Liver (tissue), 9 donors: Measurements from ENCODE around the gene RWDD3. TPM values are rescaled to one million over a fixed set of nuclear protein-coding genes. Genes with fewer than 3 reads are reported as not detected.

Experiments
- DNase-seq: peaks from one replicate; pipeline ENCODE4 v3.0.0-alpha.2; 2017; ENCODE audit warnings: low spot score
- H3K27ac ChIP-seq, 2 donors: one replicate each; pipeline ENCODE4 v1.7.0; 2013; ENCODE audit warnings: inconsistent platforms in 2 of 2, low read length in 2 of 2, control low read depth in 1 of 2, low read depth in 1 of 2, mild to moderate bottlenecking in 1 of 2
- H3K27me3 ChIP-seq, 4 donors: one replicate each; pipeline versions ENCODE4 v1.6.1 to v1.7.0; 2013; ENCODE audit warnings: low read length in 3 of 4, inconsistent platforms in 1 of 4, mild to moderate bottlenecking in 1 of 4, moderate library complexity in 1 of 4; ENCODE audit not compliant: control insufficient read depth in 4 of 4, insufficient read depth in 4 of 4
- H3K36me3 ChIP-seq, 4 donors: one replicate each; pipeline versions ENCODE4 v1.6.1 to v1.7.0; 2013; ENCODE audit warnings: low read length in 3 of 4, mild to moderate bottlenecking in 3 of 4, low read depth in 1 of 4, moderate library complexity in 1 of 4; ENCODE audit not compliant: control insufficient read depth in 4 of 4, insufficient read depth in 3 of 4
- H3K4me1 ChIP-seq, 4 donors: one replicate each; pipeline versions ENCODE4 v1.6.1 to v1.7.0; 2013; ENCODE audit warnings: low read length in 3 of 4, mild to moderate bottlenecking in 3 of 4, moderate library complexity in 1 of 4; ENCODE audit not compliant: control insufficient read depth in 4 of 4, insufficient read depth in 4 of 4
- H3K4me3 ChIP-seq, 3 donors: one replicate each; pipeline versions ENCODE4 v1.6.1 to v1.7.0; 2013; ENCODE audit warnings: low read length in 3 of 3, control low read depth in 1 of 3, low read depth in 1 of 3, mild to moderate bottlenecking in 1 of 3
- H3K9ac ChIP-seq, 2 donors: one replicate each; pipeline ENCODE4 v1.7.0; 2013; ENCODE audit warnings: low read length in 2 of 2, mild to moderate bottlenecking in 2 of 2, moderate library complexity in 2 of 2, control low read depth in 1 of 2, low read depth in 1 of 2
- H3K9me3 ChIP-seq, 4 donors: one replicate each; pipeline versions ENCODE4 v1.6.1 to v1.7.0; 2013; ENCODE audit warnings: low read length in 3 of 4; ENCODE audit not compliant: control insufficient read depth in 4 of 4
- ATF3 ChIP-seq: IDR thresholded peaks from 2 replicates; pipeline ENCODE4 v1.6.1; 2016; ENCODE audit warnings: antibody characterized with exemption
- EGR1 ChIP-seq, 2 donors: IDR thresholded peaks; 2 replicates each; pipeline ENCODE4 v1.6.1; 2016 to 2018; ENCODE audit warnings: antibody characterized with exemption in 2 of 2, low read depth in 2 of 2
- FOXA1 ChIP-seq: IDR thresholded peaks from 2 replicates; pipeline ENCODE4 v1.6.1; 2016; ENCODE audit warnings: antibody characterized with exemption
- FOXA2 ChIP-seq: IDR thresholded peaks from 2 replicates; pipeline ENCODE4 v1.6.1; 2016; ENCODE audit warnings: antibody characterized with exemption
- GABPA ChIP-seq, 2 donors: IDR thresholded peaks in 1 of 2; conservative IDR thresholded peaks in 1 of 2; 2 replicates each; pipeline ENCODE4 v1.6.1; 2016; ENCODE audit warnings: antibody characterized with exemption in 2 of 2, mild to moderate bottlenecking in 1 of 2, moderate library complexity in 1 of 2
- HNF4A ChIP-seq, 2 donors: conservative IDR thresholded peaks; 2 replicates each; pipeline ENCODE4 v1.6.1; 2016; ENCODE audit warnings: antibody characterized with exemption in 2 of 2, mild to moderate bottlenecking in 2 of 2
- HNF4G ChIP-seq: IDR thresholded peaks from 2 replicates; pipeline ENCODE4 v1.6.1; 2016; ENCODE audit warnings: antibody characterized with exemption
- JUND ChIP-seq, 2 donors: IDR thresholded peaks; 2 replicates each; pipeline ENCODE4 v1.6.1; 2016; ENCODE audit warnings: antibody characterized with exemption in 2 of 2
- MAX ChIP-seq: IDR thresholded peaks from 2 replicates; pipeline ENCODE4 v1.6.1; 2016; ENCODE audit warnings: antibody characterized with exemption
- NR2F2 ChIP-seq: IDR thresholded peaks from 2 replicates; pipeline ENCODE4 v1.6.1; 2016; ENCODE audit warnings: antibody characterized with exemption
- RXRA ChIP-seq, 2 donors: IDR thresholded peaks; 2 replicates each; pipeline ENCODE4 v1.6.1; 2017 to 2018; ENCODE audit warnings: antibody characterized with exemption in 2 of 2, mild to moderate bottlenecking in 1 of 2
- SP1 ChIP-seq: IDR thresholded peaks from 2 replicates; pipeline ENCODE4 v1.6.1; 2018; ENCODE audit warnings: antibody characterized with exemption, mild to moderate bottlenecking
- TAF1 ChIP-seq: conservative IDR thresholded peaks from 2 replicates; pipeline ENCODE4 v1.6.1; 2016; ENCODE audit warnings: antibody characterized with exemption, mild to moderate bottlenecking
- YY1 ChIP-seq: IDR thresholded peaks from 2 replicates; pipeline ENCODE4 v1.6.1; 2016; ENCODE audit warnings: antibody characterized with exemption, mild to moderate bottlenecking
- ZBTB33 ChIP-seq: IDR thresholded peaks from 2 replicates; pipeline ENCODE4 v1.6.1; 2016; ENCODE audit warnings: antibody characterized with exemption
- WGBS: extraction: QIAGEN DNeasy Blood & Tissue Kit; methylation state at CpG from one replicate; pipeline ENCODE4 v1.1.7; 2013; 5-methylcytosine and 5-hydroxymethylcytosine counted together
- polyA plus RNA-seq, 2 donors: library from polyadenylated mRNA; stranded (reverse) in 1 of 2; unstranded in 1 of 2; fragments of 200-250 nt in 1 of 2; fragments of >200 nt in 1 of 2; fragmentation: Nextera tagmentation in 1 of 2; extraction: Ambion mirVana in 1 of 2; gene quantifications; one replicate each; pipeline versions ENCODE4 v1.2.1 to v1.2.3, GENCODE V29; 2013 to 2015
- total RNA-seq, 2 donors: library from RNA; depleted of rRNA; stranded (reverse); fragments of >200 nt; gene quantifications; one replicate each; pipeline ENCODE4 v1.2.3, GENCODE V29; 2014
- TF ChIP-seq, protein P1 (sequence below): fragments of 150-350 bp; IDR thresholded peaks from 2 replicates; pipeline ENCODE4 v1.5.1; 2017; ENCODE audit warnings: improper control_type of control experiment, low read depth, low read length; ENCODE audit not compliant: missing input control
- donor health status: healthy.
- donor health status: healthy.
- donor health status: healthy.
- donor health status: healthy.
- donor health status: healthy.

Gene RWDD3
- total and polyA plus RNA-seq, 4 donors = 5.8 to 11.1 (median 7.0) TPM

DNA sequence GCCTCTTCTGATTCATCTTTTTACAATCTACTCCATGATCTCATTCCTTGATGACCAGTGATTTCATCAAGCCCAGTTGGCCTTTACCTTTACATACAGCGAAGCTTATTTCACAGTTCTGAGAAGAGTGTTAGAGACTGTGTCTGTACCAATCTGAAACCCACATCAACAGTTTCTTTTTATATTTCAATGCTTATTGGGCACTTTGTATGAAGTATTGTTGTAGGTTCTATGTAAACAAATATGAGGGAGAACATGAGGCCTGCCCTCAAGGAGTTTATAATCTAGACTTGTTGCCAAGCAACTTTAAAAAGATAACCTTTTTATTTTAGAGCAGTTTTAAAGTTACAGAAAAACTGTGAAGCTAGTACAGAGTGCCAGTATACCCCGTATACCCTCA lies 27.5 kb upstream of the RWDD3 start (continued):
- TF ChIP-seq, protein P1, sequence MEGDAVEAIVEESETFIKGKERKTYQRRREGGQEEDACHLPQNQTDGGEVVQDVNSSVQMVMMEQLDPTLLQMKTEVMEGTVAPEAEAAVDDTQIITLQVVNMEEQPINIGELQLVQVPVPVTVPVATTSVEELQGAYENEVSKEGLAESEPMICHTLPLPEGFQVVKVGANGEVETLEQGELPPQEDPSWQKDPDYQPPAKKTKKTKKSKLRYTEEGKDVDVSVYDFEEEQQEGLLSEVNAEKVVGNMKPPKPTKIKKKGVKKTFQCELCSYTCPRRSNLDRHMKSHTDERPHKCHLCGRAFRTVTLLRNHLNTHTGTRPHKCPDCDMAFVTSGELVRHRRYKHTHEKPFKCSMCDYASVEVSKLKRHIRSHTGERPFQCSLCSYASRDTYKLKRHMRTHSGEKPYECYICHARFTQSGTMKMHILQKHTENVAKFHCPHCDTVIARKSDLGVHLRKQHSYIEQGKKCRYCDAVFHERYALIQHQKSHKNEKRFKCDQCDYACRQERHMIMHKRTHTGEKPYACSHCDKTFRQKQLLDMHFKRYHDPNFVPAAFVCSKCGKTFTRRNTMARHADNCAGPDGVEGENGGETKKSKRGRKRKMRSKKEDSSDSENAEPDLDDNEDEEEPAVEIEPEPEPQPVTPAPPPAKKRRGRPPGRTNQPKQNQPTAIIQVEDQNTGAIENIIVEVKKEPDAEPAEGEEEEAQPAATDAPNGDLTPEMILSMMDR = no peak
- TF ChIP-seq HNF4G = no peak

DNA sequence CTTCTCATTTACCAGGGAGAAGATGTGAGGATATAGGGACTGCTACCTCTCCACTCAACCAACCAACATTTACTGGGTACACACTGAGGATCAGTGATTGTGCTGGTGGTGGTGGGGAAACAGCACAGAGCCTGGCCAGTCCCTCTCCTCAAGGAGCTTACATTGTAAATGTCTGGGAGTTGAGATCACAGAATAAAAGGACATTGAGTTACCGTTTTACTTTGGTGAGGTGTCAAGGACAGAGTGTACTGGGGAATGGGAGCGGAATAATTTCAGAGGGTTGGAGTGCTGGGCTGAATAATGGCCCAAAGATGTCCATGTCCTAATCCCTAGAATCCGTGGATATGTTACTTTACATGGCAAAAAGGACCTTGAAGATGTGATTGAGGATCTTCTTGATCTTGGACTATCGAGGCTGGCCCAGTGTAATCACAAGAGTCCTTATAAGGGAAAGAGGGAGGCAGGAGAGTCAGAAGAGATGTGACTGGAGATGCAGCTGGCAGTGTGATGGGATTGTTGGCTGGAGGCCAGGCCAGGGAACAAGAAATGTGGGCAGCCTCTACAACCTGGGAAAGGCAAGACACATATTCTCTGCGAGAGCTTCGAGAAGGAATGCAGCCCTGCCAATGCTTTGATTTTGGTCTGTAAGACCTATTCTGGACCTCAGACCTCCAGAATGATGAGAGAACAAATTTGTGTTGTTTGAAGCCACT lies 26.6 kb upstream of the RWDD3 start:
- H3K27me3 ChIP-seq = no peaks in the 10 kb centered on the region
- H3K4me1 ChIP-seq = peaks cover 0 to 3% (median 0%) of the 10 kb centered on the region in 4 donors
- TF ChIP-seq YY1 (no peak), JUND (IDR thresholded peaks at IDR 0.05) (no peak)
- H3K9me3 ChIP-seq = no peaks in the 10 kb centered on the region
- 87% methylated on average over 6 of the region's 6 CpGs for WGBS
- no peaks in the 10 kb centered on the region for H3K36me3 ChIP-seq
- no peak overlapping the region for H3K4me3 ChIP-seq
- no peak for DNase-seq
- no peak overlapping the region for H3K9ac ChIP-seq
- no peak overlapping the region for H3K27ac ChIP-seq

DNA sequence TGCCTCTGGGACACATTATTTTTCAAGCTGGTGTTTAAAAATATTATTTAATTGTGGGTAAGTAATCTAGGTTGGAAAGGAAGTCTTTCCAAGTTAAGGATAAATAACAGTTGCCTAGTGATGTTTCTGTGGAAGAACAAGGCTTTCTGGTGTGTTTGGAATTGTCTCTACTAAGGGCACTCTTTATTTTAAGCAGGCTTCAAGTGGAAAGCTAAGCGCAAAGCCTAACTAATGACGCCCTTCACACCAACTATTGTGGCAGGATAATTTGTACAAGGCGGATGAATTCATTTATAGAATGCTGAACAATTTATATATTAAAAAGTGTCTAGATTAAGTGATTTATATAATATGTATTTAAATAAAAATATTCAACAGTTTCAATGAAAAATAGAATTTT lies 25.1 kb upstream of the RWDD3 start:
- Histone ChIP-seq H3K4me3 (no peak overlapping the region), H3K9me3 (no peaks in the 10 kb centered on the region), H3K27me3 (no peaks in the 10 kb centered on the region), H3K4me1 (peaks cover 0 to 3% (median 0%) of the 10 kb centered on the region in 4 donors), H3K27ac (no peak overlapping the region), H3K36me3 (no peaks in the 10 kb centered on the region), H3K9ac (no peak overlapping the region)
- DNase-seq = no peak
- TF ChIP-seq ZBTB33 (no peak), NR2F2 (no peak), TAF1 (no peak), MAX (no peak), FOXA2 (no peak), GABPA (IDR thresholded peaks at IDR 0.05 in 1 of 2, conservative IDR thresholded peaks at IDR 0.05 in 1 of 2) (no peak)
- WGBS = 90% methylated on average over 3 of the region's 3 CpGs

DNA sequence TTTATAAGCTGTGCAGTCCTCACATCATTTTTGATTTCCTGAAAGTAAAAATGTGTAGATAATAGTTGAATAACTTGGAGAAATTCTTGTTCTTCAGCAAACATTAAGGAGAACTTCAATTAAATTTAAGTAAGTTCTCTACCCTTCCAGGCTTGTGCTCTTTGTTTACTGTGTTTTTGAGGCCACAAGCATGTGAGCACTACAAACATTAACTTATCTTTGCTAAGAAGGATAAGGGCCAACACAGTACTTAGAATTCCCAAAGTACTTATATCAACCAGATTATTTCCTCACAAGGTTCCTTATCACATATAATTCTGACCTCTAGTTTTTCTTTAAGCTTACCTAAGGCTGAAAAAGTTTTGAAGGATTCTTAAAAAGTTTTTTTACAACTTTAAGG lies 24.7 kb upstream of the RWDD3 start:
- no peaks in the 10 kb centered on the region for H3K27me3 ChIP-seq
- DNase-seq = no peak
- no peaks in the 10 kb centered on the region for H3K36me3 ChIP-seq
- H3K4me1 ChIP-seq = peaks cover 0 to 3% (median 0%) of the 10 kb centered on the region in 4 donors
- H3K4me3 ChIP-seq = no peak overlapping the region
- H3K27ac ChIP-seq = no peak overlapping the region
- H3K9ac ChIP-seq = no peak overlapping the region
- no peaks in the 10 kb centered on the region for H3K9me3 ChIP-seq
- TF ChIP-seq RXRA (IDR thresholded peaks at IDR 0.05) = no peak
- no peak for TF ChIP-seq NR2F2
- TF ChIP-seq HNF4G = no peak
- no peak for TF ChIP-seq JUND (IDR thresholded peaks at IDR 0.05)
- no peak for TF ChIP-seq FOXA2
- TF ChIP-seq TAF1 = no peak
- TF ChIP-seq SP1 = no peak
- TF ChIP-seq ATF3 = no peak
- no peak for TF ChIP-seq FOXA1
- no peak for TF ChIP-seq GABPA (IDR thresholded peaks at IDR 0.05 in 1 of 2, conservative IDR thresholded peaks at IDR 0.05 in 1 of 2)
- no peak for TF ChIP-seq ZBTB33
- TF ChIP-seq HNF4A (conservative IDR thresholded peaks at IDR 0.05) = no peak
- TF ChIP-seq EGR1 (IDR thresholded peaks at IDR 0.05; ENCODE audit: low read depth in 2 of 2) = no peak
